ENCODE results near the gene KRT82.

DNA sequence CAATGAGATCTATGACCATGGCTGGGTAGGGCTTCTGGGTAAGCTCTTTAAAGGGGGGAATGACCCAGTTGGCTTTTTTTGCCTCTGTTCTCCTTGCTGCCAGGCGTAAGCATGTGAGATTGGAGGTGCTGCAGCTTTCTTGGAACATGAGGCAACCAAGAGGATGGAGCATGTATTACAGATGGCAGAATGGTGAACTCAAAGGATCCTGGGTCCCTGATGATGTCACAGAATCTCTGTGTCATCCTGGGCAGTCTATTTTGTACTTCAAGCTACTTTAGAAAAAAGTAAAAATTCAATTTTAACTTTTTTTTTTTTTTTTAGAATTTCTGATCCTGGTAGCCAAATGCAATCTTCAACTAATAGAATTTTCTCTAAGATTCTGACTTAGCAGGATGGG, 8.0 kb downstream of the KRT82 start:
- no peak for TF ChIP-seq POLR2A (IDR thresholded peaks at IDR 0.05)
- TF ChIP-seq CTCF (IDR thresholded peaks at IDR 0.05): no peak

Measured in lower leg skin (tissue), 3 donors.